ENCODE measurements around the gene NAIP.
"Not testable (repeated sequence)": the region's sequence is repeated elsewhere in the genome, so short reads cannot be mapped to it uniquely, and the experiment has no call there.

Gene NAIP

GRCh38 chr5:71011194-71011792 is 13.8 kb downstream of the NAIP start:
- H3K27ac ChIP-seq (ENCODE audit: low read depth, low read length): no peak overlapping the region
- H3K9me3 ChIP-seq (ENCODE audit: control insufficient read depth, insufficient read depth, low read depth, low read length): no peaks in the 10 kb centered on the region
- H3K27me3 ChIP-seq (ENCODE audit: control insufficient read depth, insufficient read depth, low read length): no peaks in the 10 kb centered on the region
- no peaks in the 10 kb centered on the region for H3K4me1 ChIP-seq (ENCODE audit: control insufficient read depth, insufficient read depth, low read length)
- no peak overlapping the region for H3K4me3 ChIP-seq (ENCODE audit: low read depth, low read length)
- H3K36me3 ChIP-seq (ENCODE audit: control insufficient read depth, insufficient read depth, low read length): no peaks in the 10 kb centered on the region
- no peak overlapping the region for H3K9ac ChIP-seq (ENCODE audit: low read length)

- not testable (repeated sequence) for H3K27ac ChIP-seq (ENCODE audit: low read depth, low read length); H3K4me1 ChIP-seq (ENCODE audit: control insufficient read depth, insufficient read depth, low read length); H3K36me3 ChIP-seq (ENCODE audit: control insufficient read depth, insufficient read depth, low read length); H3K9ac ChIP-seq (ENCODE audit: low read length); H3K27me3 ChIP-seq (ENCODE audit: control insufficient read depth, insufficient read depth, low read length); H3K9me3 ChIP-seq (ENCODE audit: control insufficient read depth, insufficient read depth, low read depth, low read length); H3K4me3 ChIP-seq (ENCODE audit: low read depth, low read length)
These were observed 18.2 kb downstream of the NAIP start for GRCh38 chr5:71006983-71007382.

GRCh38 chr5:70984882-70985281 is 40.3 kb downstream of the NAIP start:
- H3K36me3 ChIP-seq (ENCODE audit: control insufficient read depth, insufficient read depth, low read length); H3K4me1 ChIP-seq (ENCODE audit: control insufficient read depth, insufficient read depth, low read length); H3K4me3 ChIP-seq (ENCODE audit: low read depth, low read length); H3K9ac ChIP-seq (ENCODE audit: low read length); H3K9me3 ChIP-seq (ENCODE audit: control insufficient read depth, insufficient read depth, low read depth, low read length); H3K27ac ChIP-seq (ENCODE audit: low read depth, low read length); H3K27me3 ChIP-seq (ENCODE audit: control insufficient read depth, insufficient read depth, low read length): not testable (repeated sequence)

- not testable (repeated sequence) for H3K4me1 ChIP-seq (ENCODE audit: control insufficient read depth, insufficient read depth, low read length); H3K9me3 ChIP-seq (ENCODE audit: control insufficient read depth, insufficient read depth, low read depth, low read length); H3K9ac ChIP-seq (ENCODE audit: low read length); H3K36me3 ChIP-seq (ENCODE audit: control insufficient read depth, insufficient read depth, low read length); H3K4me3 ChIP-seq (ENCODE audit: low read depth, low read length); H3K27me3 ChIP-seq (ENCODE audit: control insufficient read depth, insufficient read depth, low read length); H3K27ac ChIP-seq (ENCODE audit: low read depth, low read length)
These were observed 57.9 kb downstream of the NAIP start for GRCh38 chr5:70967220-70967619.

GRCh38 chr5:70964531-70964930 is 60.6 kb downstream of the NAIP start:
- H3K27ac ChIP-seq (ENCODE audit: low read depth, low read length); H3K9ac ChIP-seq (ENCODE audit: low read length); H3K36me3 ChIP-seq (ENCODE audit: control insufficient read depth, insufficient read depth, low read length); H3K4me3 ChIP-seq (ENCODE audit: low read depth, low read length); H3K9me3 ChIP-seq (ENCODE audit: control insufficient read depth, insufficient read depth, low read depth, low read length); H3K27me3 ChIP-seq (ENCODE audit: control insufficient read depth, insufficient read depth, low read length); H3K4me1 ChIP-seq (ENCODE audit: control insufficient read depth, insufficient read depth, low read length): not testable (repeated sequence)

- not testable (repeated sequence) for H3K36me3 ChIP-seq (ENCODE audit: control insufficient read depth, insufficient read depth, low read length); H3K9ac ChIP-seq (ENCODE audit: low read length)
These were observed 72.1 kb downstream of the NAIP start for GRCh38 chr5:70953068-70953467.

GRCh38 chr5:70932560-70932959 is 92.6 kb downstream of the NAIP start:
- not testable (repeated sequence) for H3K27ac ChIP-seq (ENCODE audit: low read depth, low read length); H3K9ac ChIP-seq (ENCODE audit: low read length); H3K4me3 ChIP-seq (ENCODE audit: low read depth, low read length); H3K27me3 ChIP-seq (ENCODE audit: control insufficient read depth, insufficient read depth, low read length); H3K4me1 ChIP-seq (ENCODE audit: control insufficient read depth, insufficient read depth, low read length); H3K9me3 ChIP-seq (ENCODE audit: control insufficient read depth, insufficient read depth, low read depth, low read length); H3K36me3 ChIP-seq (ENCODE audit: control insufficient read depth, insufficient read depth, low read length)

More at GRCh38 chr5:70953068-70953467, 72.1 kb downstream of the NAIP start:
- H3K4me3 ChIP-seq (ENCODE audit: low read depth, low read length); H3K27me3 ChIP-seq (ENCODE audit: control insufficient read depth, insufficient read depth, low read length); H3K9me3 ChIP-seq (ENCODE audit: control insufficient read depth, insufficient read depth, low read depth, low read length); H3K4me1 ChIP-seq (ENCODE audit: control insufficient read depth, insufficient read depth, low read length); H3K27ac ChIP-seq (ENCODE audit: low read depth, low read length): not testable (repeated sequence)

GRCh38 chr5:70931709-70932368 is 93.3 kb downstream of the NAIP start:
- not testable (repeated sequence) for H3K36me3 ChIP-seq (ENCODE audit: control insufficient read depth, insufficient read depth, low read length); H3K9ac ChIP-seq (ENCODE audit: low read length); H3K4me3 ChIP-seq (ENCODE audit: low read depth, low read length)

GRCh38 chr5:70925211-70925562 is 100.0 kb downstream of the NAIP start:
- not testable (repeated sequence) for H3K27me3 ChIP-seq (ENCODE audit: control insufficient read depth, insufficient read depth, low read length); H3K36me3 ChIP-seq (ENCODE audit: control insufficient read depth, insufficient read depth, low read length); H3K4me3 ChIP-seq (ENCODE audit: low read depth, low read length); H3K4me1 ChIP-seq (ENCODE audit: control insufficient read depth, insufficient read depth, low read length); H3K9me3 ChIP-seq (ENCODE audit: control insufficient read depth, insufficient read depth, low read depth, low read length); H3K27ac ChIP-seq (ENCODE audit: low read depth, low read length); H3K9ac ChIP-seq (ENCODE audit: low read length)

More at GRCh38 chr5:70931709-70932368, 93.3 kb downstream of the NAIP start:
- not testable (repeated sequence) for H3K9me3 ChIP-seq (ENCODE audit: control insufficient read depth, insufficient read depth, low read depth, low read length); H3K27ac ChIP-seq (ENCODE audit: low read depth, low read length); H3K4me1 ChIP-seq (ENCODE audit: control insufficient read depth, insufficient read depth, low read length); H3K27me3 ChIP-seq (ENCODE audit: control insufficient read depth, insufficient read depth, low read length)

All from HUES6 (cell line).